Esophagus muscularis mucosa (tissue), 4 donors: ENCODE results near the gene PDLIM5. TPM values are rescaled to one million over a fixed set of nuclear protein-coding genes. Genes with fewer than 3 reads are reported as not detected.

Experiments used
- DNase-seq: peaks from one replicate; pipeline ENCODE4 v3.0.0-alpha.2; 2017; ENCODE audit errors: extremely low spot score
- H3K27ac ChIP-seq, 4 donors: fragments of 200-600 bp; sonication (generic); replicated peaks in 1 of 4; 1 replicate in 3 of 4; 2 replicates in 1 of 4; pipeline ENCODE4 v1.5.1; 2016 to 2019; ENCODE audit warnings: mild to moderate bottlenecking in 1 of 4
- H3K27me3 ChIP-seq, 4 donors: fragments of 200-600 bp; sonication (generic); one replicate each; pipeline versions ENCODE4 v1.5.1 to v1.6.0; 2016 to 2019
- H3K36me3 ChIP-seq, 4 donors: fragments of 200-600 bp; sonication (generic); one replicate each; pipeline ENCODE4 v1.5.1; 2016 to 2019
- H3K4me1 ChIP-seq, 4 donors: fragments of 200-600 bp; sonication (generic); one replicate each; pipeline ENCODE4 v1.5.1; 2016 to 2019
- H3K4me3 ChIP-seq, 4 donors: fragments of 200-600 bp; sonication (generic); 1 replicate in 2 of 4; 2 replicates in 2 of 4; pipeline ENCODE4 v1.5.1; 2016 to 2019; ENCODE audit warnings: mild to moderate bottlenecking in 4 of 4, moderate library complexity in 1 of 4
- H3K9me3 ChIP-seq, 4 donors: fragments of 200-600 bp; sonication (generic); 1 replicate in 3 of 4; 2 replicates in 1 of 4; pipeline ENCODE4 v1.5.1; 2016 to 2019
- EP300 ChIP-seq: sonication (generic); formaldehyde crosslinking; IDR thresholded peaks from one replicate; pipeline ENCODE4 v1.6.1; 2017; ENCODE audit warnings: antibody characterized with exemption
- POLR2A ChIP-seq: fragments of 450-650 bp; IDR thresholded peaks from one replicate; pipeline ENCODE4 v1.6.1; 2017; ENCODE audit warnings: antibody characterized with exemption, moderate library complexity, mild to moderate bottlenecking, low read depth
- POLR2AphosphoS5 ChIP-seq, 2 donors: sonication (generic); formaldehyde crosslinking; IDR thresholded peaks; one replicate each; pipeline ENCODE4 v1.6.1; 2017; ENCODE audit warnings: antibody characterized with exemption in 2 of 2
- WGBS: methylation state at CpG from one replicate; pipeline ENCODE4 v1.1.5; 2018; 5-methylcytosine and 5-hydroxymethylcytosine counted together
- intact Hi-C: fragments of 100-400 bp; cut with DNase I; formaldehyde crosslinking; loops from one replicate; pipeline ENCODE4 v1.15.1; 2023
- total RNA-seq, 4 donors: library from RNA; depleted of rRNA; stranded (reverse); fragments of >200 nt; gene quantifications; one replicate each; pipeline versions ENCODE4 v1.1.0 to v1.2.1, GENCODE V29; 2016
- TF ChIP-seq, protein P1 (sequence below), 3 experiments: fragments of 200-600 bp in 2 of 3; fragments of 450-650 bp in 1 of 3; sonication (generic) in 2 of 3; IDR thresholded peaks; one replicate each; pipeline ENCODE4 v1.5.1; 2017 to 2019; ENCODE audit warnings: antibody characterized with exemption in 3 of 3, mild to moderate bottlenecking in 2 of 3, moderate library complexity in 1 of 3

PDLIM5 gene
- total RNA-seq, 4 donors from 2014 or later, result 138 to 160 (median 146) TPM

DNA sequence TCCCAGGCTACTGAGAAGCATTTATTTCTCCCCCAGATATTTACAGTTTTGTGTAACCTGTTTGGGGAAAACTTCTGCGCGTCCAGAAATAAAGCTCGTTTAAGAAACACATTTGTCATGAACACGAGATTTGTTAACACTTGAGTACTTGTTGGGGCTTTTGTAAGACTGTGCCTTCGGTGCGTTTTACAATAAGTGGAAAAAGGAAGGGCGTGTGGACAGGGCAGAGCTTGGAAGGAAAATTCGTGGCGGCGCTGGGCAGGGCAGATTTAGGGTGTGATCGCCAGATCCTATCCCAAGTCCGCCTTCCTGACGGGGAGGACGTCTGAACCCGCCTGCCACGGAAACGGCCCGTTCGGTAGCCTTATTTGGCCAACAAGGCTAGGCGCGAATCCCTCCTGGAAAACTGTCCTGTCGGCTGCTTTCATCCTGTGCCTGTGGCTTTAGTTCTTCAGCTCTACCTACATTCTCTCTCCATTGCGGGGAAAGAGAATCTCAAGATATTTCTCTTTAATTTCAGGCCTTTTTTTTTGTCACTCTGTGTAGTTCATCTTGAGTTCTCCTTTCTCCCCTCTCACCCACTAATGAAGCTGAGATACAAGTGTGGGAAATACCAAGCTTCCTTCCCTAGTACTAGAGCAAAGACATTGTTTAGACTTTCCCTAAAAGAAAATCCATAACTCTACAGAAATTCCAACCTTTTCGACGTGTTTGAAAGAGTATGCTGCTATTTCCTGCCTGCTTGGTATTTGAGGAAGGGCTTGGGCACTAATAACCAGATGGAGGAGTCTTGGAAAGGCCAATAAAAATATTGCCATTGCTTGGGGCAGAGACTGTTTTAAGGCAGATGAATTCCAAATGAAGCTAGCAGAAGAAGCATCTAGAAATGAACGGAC is 982 bp downstream of the PDLIM5 start:
- Histone ChIP-seq H3K27ac (peak overlapping the region; percentile 98 to 99 (median 98)), H3K9me3 (no peaks in the 10 kb centered on the region), H3K4me3 (peak overlapping the region; percentile 83 to 98 (median 92)), H3K36me3 (peaks cover 0 to 21% (median 8%) of the 10 kb centered on the region in 4 donors), H3K4me1 (peaks cover 9 to 58% (median 52%) of the 10 kb centered on the region in 4 donors), H3K27me3 (no peaks in the 10 kb centered on the region)
- no peak for TF ChIP-seq EP300
- peak; percentile 92 to 93 for TF ChIP-seq POLR2AphosphoS5 (IDR thresholded peaks at IDR 0.05)
- TF ChIP-seq POLR2A, result peak; percentile 5
- TF ChIP-seq, protein P1, sequence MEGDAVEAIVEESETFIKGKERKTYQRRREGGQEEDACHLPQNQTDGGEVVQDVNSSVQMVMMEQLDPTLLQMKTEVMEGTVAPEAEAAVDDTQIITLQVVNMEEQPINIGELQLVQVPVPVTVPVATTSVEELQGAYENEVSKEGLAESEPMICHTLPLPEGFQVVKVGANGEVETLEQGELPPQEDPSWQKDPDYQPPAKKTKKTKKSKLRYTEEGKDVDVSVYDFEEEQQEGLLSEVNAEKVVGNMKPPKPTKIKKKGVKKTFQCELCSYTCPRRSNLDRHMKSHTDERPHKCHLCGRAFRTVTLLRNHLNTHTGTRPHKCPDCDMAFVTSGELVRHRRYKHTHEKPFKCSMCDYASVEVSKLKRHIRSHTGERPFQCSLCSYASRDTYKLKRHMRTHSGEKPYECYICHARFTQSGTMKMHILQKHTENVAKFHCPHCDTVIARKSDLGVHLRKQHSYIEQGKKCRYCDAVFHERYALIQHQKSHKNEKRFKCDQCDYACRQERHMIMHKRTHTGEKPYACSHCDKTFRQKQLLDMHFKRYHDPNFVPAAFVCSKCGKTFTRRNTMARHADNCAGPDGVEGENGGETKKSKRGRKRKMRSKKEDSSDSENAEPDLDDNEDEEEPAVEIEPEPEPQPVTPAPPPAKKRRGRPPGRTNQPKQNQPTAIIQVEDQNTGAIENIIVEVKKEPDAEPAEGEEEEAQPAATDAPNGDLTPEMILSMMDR (IDR thresholded peaks at IDR 0.05), result no peak
- 2% methylated on average over 26 of the region's 26 CpGs for WGBS
- peak; percentile 97 for DNase-seq
- intact Hi-C loops, result loop anchor here (5.0 kb wide), 2 partner anchors 40 to 130 kb away; no protein-coding TSS in a partner anchor

DNA sequence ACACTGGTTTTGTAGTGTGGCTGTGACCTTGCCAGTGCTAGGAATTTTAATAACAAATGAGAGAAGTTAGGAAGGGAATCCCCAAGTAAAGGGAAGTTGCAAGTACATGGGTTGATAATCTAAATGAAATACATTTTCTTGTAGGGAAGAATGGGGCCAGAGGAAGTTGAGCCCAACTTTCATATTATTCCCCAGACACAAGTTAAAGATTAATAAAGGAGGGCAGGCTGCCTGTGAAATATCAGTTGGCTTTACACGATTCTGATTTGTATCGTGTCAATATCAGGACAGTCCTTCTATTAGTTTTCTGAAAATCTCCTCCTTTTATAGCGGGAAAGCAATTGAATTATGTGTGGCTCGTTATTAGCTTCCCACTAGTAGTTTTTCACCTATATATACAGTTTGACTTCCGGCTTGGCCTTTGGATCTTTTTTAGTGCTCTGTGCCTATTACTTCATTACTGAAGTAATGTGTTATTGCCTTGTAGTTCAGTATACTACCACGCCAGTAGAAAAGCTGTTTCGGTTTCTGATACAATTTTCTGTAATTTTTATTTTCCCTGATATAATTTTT is 1.7 kb downstream of the PDLIM5 start:
- intact Hi-C loops, result loop anchor here (5.0 kb wide), 2 partner anchors 41 to 129 kb away; no protein-coding TSS in a partner anchor
- WGBS, result 42% methylated on average over 7 of the region's 7 CpGs

GRCh38 chr4:94454405-94454804 is 2.7 kb downstream of the PDLIM5 start:
- Histone ChIP-seq H3K36me3 (peaks cover 0 to 21% (median 8%) of the 10 kb centered on the region in 4 donors), H3K9me3 (no peaks in the 10 kb centered on the region), H3K4me1 (peaks cover 13 to 75% (median 69%) of the 10 kb centered on the region in 4 donors), H3K4me3 (peak overlapping the region; percentile 83 to 98 (median 92)), H3K27me3 (no peaks in the 10 kb centered on the region), H3K27ac (peak overlapping the region; percentile 98 to 99 (median 98))
- TF ChIP-seq, protein P1 (IDR thresholded peaks at IDR 0.05), result no peak
- no peak for TF ChIP-seq POLR2AphosphoS5 (IDR thresholded peaks at IDR 0.05)
- no peak for TF ChIP-seq EP300
- TF ChIP-seq POLR2A, result no peak
- DNase-seq, result no peak
- 37% methylated on average over 2 of the region's 2 CpGs for WGBS
- intact Hi-C loops, result loop anchor here (5.0 kb wide), 2 partner anchors 42 to 128 kb away; no protein-coding TSS in a partner anchor

More for the DNA sequence above, 1.7 kb downstream of the PDLIM5 start:
- peak overlapping the region; percentile 83 to 98 (median 92) for H3K4me3 ChIP-seq
- peaks cover 9 to 65% (median 59%) of the 10 kb centered on the region in 4 donors for H3K4me1 ChIP-seq
- TF ChIP-seq POLR2AphosphoS5 (IDR thresholded peaks at IDR 0.05) (no peak), EP300 (no peak), POLR2A (no peak)
- TF ChIP-seq, protein P1 (IDR thresholded peaks at IDR 0.05), result no peak
- H3K36me3 ChIP-seq, result peaks cover 0 to 21% (median 8%) of the 10 kb centered on the region in 4 donors
- no peak for DNase-seq
- no peaks in the 10 kb centered on the region for H3K9me3 ChIP-seq
- no peaks in the 10 kb centered on the region for H3K27me3 ChIP-seq
- H3K27ac ChIP-seq, result peak overlapping the region; percentile 98 to 99 (median 98)

DNA sequence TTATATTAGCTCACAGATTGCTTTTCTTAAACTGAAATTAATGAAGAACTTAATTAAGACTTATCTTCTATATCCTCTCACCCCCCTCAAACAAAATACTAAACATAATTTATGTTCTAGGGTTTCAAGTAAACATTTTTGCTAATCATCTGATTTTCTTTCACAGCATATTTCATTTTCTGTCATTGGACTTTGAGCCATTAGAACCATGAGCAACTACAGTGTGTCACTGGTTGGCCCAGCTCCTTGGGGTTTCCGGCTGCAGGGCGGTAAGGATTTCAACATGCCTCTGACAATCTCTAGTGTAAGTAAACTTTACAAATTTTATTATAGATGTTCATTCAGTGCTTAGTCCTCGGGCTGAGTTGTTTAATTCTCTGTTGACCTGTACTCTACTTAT is 3.3 kb downstream of the PDLIM5 start:
- H3K27me3 ChIP-seq, result no peaks in the 10 kb centered on the region
- peaks cover 0 to 21% (median 8%) of the 10 kb centered on the region in 4 donors for H3K36me3 ChIP-seq
- WGBS, result 25% methylated on average over 3 of the region's 3 CpGs
- no peaks in the 10 kb centered on the region for H3K9me3 ChIP-seq
- peaks cover 13 to 81% (median 75%) of the 10 kb centered on the region in 4 donors for H3K4me1 ChIP-seq
- no peak for DNase-seq
- intact Hi-C loops, result no loop called here
- H3K4me3 ChIP-seq, result peak overlapping the region in 3 of 4 donors; percentile 0 to 98 (median 96)
- peak overlapping the region; percentile 49 to 99 (median 98) for H3K27ac ChIP-seq
- TF ChIP-seq EP300, result no peak
- TF ChIP-seq POLR2AphosphoS5 (IDR thresholded peaks at IDR 0.05), result peak; percentile 42 to 47

DNA sequence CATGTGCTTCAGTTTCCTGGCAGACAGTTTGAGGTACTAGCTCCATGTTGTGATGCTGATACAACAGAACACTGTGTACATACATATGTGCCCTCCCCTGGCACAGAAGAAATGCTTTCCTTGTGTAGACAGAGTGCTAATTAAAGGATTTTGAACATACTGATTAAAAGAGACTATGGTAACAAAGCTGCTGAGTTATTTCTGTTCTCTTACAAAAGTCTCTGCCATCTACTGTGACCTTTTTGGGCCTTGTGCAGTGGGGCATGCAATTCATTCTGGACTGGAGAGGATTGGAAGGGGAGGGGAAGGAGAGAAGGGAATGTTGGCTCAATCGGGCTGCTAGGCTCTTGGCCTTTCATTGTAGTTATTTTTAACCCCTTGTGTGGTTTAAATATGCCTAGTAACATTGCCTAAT is 6.0 kb downstream of the PDLIM5 start:
- WGBS, result 6% methylated on average over 1 of the region's 1 CpG
- no peak for DNase-seq
- Histone ChIP-seq H3K27me3 (no peaks in the 10 kb centered on the region), H3K4me3 (peak overlapping the region in 3 of 4 donors; percentile 15 to 29 (median 25)), H3K9me3 (no peaks in the 10 kb centered on the region), H3K36me3 (peaks cover 0 to 21% (median 8%) of the 10 kb centered on the region in 4 donors), H3K4me1 (peaks cover 10 to 100% (median 90%) of the 10 kb centered on the region in 4 donors), H3K27ac (peak overlapping the region; percentile 61 to 99 (median 80))
- intact Hi-C loops, result loop anchor here (2.0 kb wide), 1 partner anchor 49 kb away; no protein-coding TSS in a partner anchor
- TF ChIP-seq, protein P1 (IDR thresholded peaks at IDR 0.05), result no peak
- TF ChIP-seq EP300, result peak; percentile 66
- TF ChIP-seq POLR2A, result no peak
- TF ChIP-seq POLR2AphosphoS5 (IDR thresholded peaks at IDR 0.05), result peak; percentile 24 to 32
